GM12801 (cell line): ENCODE measurements around the gene CACNB1.

Experiments used
- TF ChIP-seq, protein P1 (sequence below): IDR thresholded peaks from one replicate; pipeline ENCODE4 v1.5.1; 2011; ENCODE audit warnings: control low read depth; ENCODE audit not compliant: insufficient read length; ENCODE audit errors: extremely low read depth

Gene CACNB1

DNA sequence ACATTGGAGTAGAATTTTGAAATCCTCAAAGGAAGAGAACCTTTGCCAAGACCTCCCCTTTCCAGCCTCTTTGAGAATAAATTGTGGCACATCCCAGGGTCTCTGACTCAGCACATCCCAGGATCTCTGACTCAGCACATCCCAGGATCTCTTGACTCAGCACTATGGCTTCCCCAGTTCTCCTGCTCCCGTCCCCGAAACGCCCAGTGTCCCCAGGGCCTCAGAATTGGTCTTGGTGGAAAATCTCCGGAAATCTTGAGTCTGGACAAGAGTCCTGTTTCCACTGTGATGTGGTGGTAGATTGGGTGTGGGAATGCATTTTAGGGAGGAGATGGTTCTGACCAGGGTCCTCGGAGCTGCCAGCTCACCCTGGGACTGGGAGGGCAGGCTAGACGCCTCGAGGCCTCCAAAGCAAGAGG, 65.3 kb downstream of the CACNB1 start:
- TF ChIP-seq, protein P1, sequence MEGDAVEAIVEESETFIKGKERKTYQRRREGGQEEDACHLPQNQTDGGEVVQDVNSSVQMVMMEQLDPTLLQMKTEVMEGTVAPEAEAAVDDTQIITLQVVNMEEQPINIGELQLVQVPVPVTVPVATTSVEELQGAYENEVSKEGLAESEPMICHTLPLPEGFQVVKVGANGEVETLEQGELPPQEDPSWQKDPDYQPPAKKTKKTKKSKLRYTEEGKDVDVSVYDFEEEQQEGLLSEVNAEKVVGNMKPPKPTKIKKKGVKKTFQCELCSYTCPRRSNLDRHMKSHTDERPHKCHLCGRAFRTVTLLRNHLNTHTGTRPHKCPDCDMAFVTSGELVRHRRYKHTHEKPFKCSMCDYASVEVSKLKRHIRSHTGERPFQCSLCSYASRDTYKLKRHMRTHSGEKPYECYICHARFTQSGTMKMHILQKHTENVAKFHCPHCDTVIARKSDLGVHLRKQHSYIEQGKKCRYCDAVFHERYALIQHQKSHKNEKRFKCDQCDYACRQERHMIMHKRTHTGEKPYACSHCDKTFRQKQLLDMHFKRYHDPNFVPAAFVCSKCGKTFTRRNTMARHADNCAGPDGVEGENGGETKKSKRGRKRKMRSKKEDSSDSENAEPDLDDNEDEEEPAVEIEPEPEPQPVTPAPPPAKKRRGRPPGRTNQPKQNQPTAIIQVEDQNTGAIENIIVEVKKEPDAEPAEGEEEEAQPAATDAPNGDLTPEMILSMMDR: no peak

DNA sequence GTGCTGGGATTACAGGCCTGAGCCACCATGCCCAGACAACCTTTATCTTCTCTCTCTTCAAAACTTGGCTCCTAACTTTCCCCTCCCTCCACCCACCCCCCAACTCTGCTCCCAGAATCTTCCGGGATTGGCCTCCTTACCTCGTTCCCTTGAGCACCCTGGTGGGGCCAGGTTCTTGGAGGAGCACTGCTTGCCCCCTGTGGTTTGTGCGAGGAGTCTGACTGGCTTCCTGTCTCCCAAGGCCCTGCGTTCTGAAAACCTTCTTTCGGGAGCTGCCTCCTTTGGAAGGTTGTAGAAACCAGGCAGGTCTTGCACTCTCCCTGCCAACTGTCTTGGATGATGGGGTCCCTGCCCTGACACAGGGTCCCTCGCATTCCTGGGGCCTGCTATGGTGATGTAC, 65.9 kb downstream of the CACNB1 start:
- TF ChIP-seq, protein P1: no peak

DNA sequence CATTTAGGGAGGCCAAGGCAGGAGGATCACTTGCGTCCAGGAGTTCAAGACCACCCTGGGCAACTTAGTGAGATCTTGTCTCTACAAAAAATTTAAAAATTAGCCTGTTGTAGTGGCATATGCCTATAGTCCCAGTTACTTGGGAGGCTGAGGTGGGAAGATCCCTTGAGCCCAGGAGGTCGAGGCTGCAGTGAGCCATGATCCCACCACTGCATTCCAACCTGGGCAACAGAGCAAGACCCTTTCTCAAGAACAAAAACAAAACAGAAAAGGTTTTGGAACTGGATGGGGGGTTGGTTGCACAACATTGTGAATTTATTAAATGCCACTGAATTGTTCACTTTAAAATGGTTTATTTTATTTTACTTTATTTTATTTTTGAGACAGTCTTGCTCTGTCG, 67.3 kb downstream of the CACNB1 start:
- TF ChIP-seq, protein P1: no peak

DNA sequence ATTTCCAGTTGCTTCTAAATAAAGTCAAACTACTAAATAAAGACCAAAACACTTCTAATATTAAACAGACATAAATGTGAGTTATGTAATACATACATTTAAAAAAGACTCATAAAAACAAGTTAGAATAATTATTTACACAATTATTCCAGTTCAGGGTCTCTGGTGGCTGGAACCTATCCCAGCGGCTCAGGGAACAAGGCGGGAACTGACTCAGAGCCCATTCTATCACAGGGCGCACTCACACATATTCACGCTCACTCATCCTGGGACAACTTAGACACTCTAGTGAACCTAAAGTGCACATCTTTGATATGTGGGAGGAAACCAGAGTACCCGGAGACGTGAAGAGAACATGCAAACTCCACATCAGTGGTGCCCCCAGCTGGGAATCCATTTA, 71.0 kb downstream of the CACNB1 start:
- TF ChIP-seq, protein P1: no peak

DNA sequence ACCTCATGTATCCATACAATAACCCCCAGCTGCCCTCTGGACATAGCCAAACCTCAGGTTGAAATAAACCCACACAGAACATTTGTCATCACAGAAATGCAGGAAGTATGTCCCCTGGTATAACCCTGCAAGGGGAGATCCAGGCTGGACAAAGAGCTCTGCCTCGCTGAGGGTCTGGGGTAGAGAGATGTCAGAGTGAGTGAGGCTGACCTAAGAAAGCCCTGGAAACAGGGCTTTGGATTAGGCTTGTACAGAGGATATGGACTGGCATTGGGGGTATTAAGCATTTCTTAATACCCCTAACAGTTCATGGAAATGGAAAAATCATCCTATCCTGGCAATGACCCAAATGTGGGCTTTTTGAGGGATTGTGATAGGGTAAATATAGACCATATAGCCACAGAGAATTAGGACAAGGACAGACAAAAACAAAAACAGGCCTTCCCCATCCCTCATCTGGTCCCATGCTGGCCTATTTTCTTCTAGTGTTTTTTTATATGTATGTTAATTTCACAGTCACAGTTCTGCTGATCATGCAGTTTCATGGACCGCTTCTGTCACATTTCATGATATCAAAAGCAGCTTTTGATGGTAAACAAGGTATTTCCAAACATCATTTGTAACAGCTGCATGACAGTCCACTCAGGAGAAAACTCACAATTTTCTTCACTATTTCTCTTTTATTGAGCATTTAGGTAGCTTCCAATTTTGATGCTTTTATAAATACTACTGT, 72.2 kb downstream of the CACNB1 start:
- TF ChIP-seq, protein P1: no peak

DNA sequence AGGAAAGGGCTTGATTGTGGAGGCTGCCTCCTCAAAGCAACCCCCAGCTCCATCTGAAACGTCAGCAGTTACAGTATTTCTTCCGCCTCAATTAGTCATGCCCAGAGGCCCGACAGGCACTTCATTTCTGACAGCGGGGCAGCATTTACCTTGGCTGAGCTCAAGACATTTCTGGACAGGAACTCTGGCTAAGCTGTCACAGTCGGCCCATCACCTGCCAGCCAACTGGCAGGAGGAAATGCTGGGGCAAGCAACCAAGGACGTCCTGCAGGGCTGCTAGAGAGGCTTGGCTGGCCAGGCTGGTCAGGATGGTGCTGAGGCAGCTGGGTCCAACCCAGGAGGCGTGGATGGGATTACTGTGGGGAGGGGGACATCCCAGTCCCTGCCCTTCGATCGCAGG, 73.8 kb downstream of the CACNB1 start:
- TF ChIP-seq, protein P1: no peak
